Right atrium auricular region (tissue), 2 donors: ENCODE results near the gene GSK3A. TPM values are rescaled to one million over a fixed set of nuclear protein-coding genes. Genes with fewer than 3 reads are reported as not detected.

Source experiments
- DNase-seq: peaks from one replicate; pipeline ENCODE4 v3.0.0-alpha.2; 2019; ENCODE audit warnings: low spot score
- H3K27ac ChIP-seq, 2 donors: fragments of 200-600 bp; sonication (generic); 1 replicate in 1 of 2; 2 replicates in 1 of 2; pipeline ENCODE4 v1.5.1; 2016 to 2019
- H3K27me3 ChIP-seq, 2 donors: fragments of 200-600 bp; sonication (generic); one replicate each; pipeline versions ENCODE4 v1.5.1 to v1.6.0; 2017 to 2019
- H3K36me3 ChIP-seq: fragments of 200-600 bp; sonication (generic); one replicate; pipeline ENCODE4 v1.5.1; 2016
- H3K4me1 ChIP-seq, 2 donors: fragments of 200-600 bp; sonication (generic); one replicate each; pipeline versions ENCODE4 v1.5.1 to v1.6.0; 2017 to 2019
- H3K4me3 ChIP-seq, 2 donors: fragments of 200-600 bp; sonication (generic); 1 replicate in 1 of 2; 2 replicates in 1 of 2; pipeline ENCODE4 v1.5.1; 2017 to 2019; ENCODE audit warnings: mild to moderate bottlenecking in 1 of 2, moderate library complexity in 1 of 2
- H3K9me3 ChIP-seq, 2 donors: fragments of 200-600 bp; sonication (generic); one replicate each; pipeline ENCODE4 v1.5.1; 2019
- CTCF ChIP-seq, 2 donors: fragments of 200-600 bp; sonication (generic); IDR thresholded peaks; one replicate each; pipeline ENCODE4 v1.5.1; 2019; ENCODE audit warnings: antibody characterized with exemption in 2 of 2
- total RNA-seq, 2 donors: library from RNA; depleted of rRNA; stranded (reverse); fragments of >200 nt; gene quantifications; one replicate each; pipeline ENCODE4 v1.1.0, GENCODE V29; 2016

Gene GSK3A
- total RNA-seq, 2 donors from 2014 or later = 18.1 to 27.9 TPM

GRCh38 chr19:42235181-42235580 is 7.2 kb downstream of the GSK3A start:
- H3K4me3 ChIP-seq = no peak overlapping the region
- H3K9me3 ChIP-seq = no peaks in the 10 kb centered on the region
- no peaks in the 10 kb centered on the region for H3K27me3 ChIP-seq
- H3K36me3 ChIP-seq = peaks cover 57% of the 10 kb centered on the region
- H3K27ac ChIP-seq = no peak overlapping the region
- no peak for TF ChIP-seq CTCF (IDR thresholded peaks at IDR 0.05)
- H3K4me1 ChIP-seq = no peaks in the 10 kb centered on the region
- DNase-seq = no peak

GRCh38 chr19:42234364-42234763 is 8.0 kb downstream of the GSK3A start:
- peaks cover 61% of the 10 kb centered on the region for H3K36me3 ChIP-seq
- no peak overlapping the region for H3K4me3 ChIP-seq
- no peaks in the 10 kb centered on the region for H3K4me1 ChIP-seq
- no peaks in the 10 kb centered on the region for H3K27me3 ChIP-seq
- H3K27ac ChIP-seq = no peak overlapping the region
- TF ChIP-seq CTCF (IDR thresholded peaks at IDR 0.05) = no peak
- DNase-seq = no peak
- H3K9me3 ChIP-seq = no peaks in the 10 kb centered on the region

- Histone ChIP-seq H3K4me1 (no peaks in the 10 kb centered on the region), H3K27me3 (no peaks in the 10 kb centered on the region), H3K36me3 (peaks cover 61% of the 10 kb centered on the region), H3K27ac (no peak overlapping the region), H3K4me3 (no peak overlapping the region), H3K9me3 (no peaks in the 10 kb centered on the region)
- no peak for DNase-seq
- no peak for TF ChIP-seq CTCF (IDR thresholded peaks at IDR 0.05)
Measured at GRCh38 chr19:42233678-42234292, 8.6 kb downstream of the GSK3A start.

GRCh38 chr19:42233106-42233505 is 9.3 kb downstream of the GSK3A start:
- peaks cover 61% of the 10 kb centered on the region for H3K36me3 ChIP-seq
- H3K4me1 ChIP-seq = no peaks in the 10 kb centered on the region
- no peak for TF ChIP-seq CTCF (IDR thresholded peaks at IDR 0.05)
- no peak overlapping the region for H3K4me3 ChIP-seq
- H3K27me3 ChIP-seq = no peaks in the 10 kb centered on the region
- no peak overlapping the region for H3K27ac ChIP-seq
- no peaks in the 10 kb centered on the region for H3K9me3 ChIP-seq
- DNase-seq = no peak

GRCh38 chr19:42232435-42232834 is 10.0 kb downstream of the GSK3A start:
- no peaks in the 10 kb centered on the region for H3K9me3 ChIP-seq
- no peaks in the 10 kb centered on the region for H3K27me3 ChIP-seq
- H3K4me1 ChIP-seq = no peaks in the 10 kb centered on the region
- no peak for TF ChIP-seq CTCF (IDR thresholded peaks at IDR 0.05)
- peaks cover 61% of the 10 kb centered on the region for H3K36me3 ChIP-seq
- H3K4me3 ChIP-seq = no peak overlapping the region
- no peak for DNase-seq
- H3K27ac ChIP-seq = no peak overlapping the region

GRCh38 chr19:42230571-42230970 is 11.8 kb downstream of the GSK3A start:
- no peak overlapping the region for H3K27ac ChIP-seq
- TF ChIP-seq CTCF (IDR thresholded peaks at IDR 0.05) = no peak
- peaks cover 66% of the 10 kb centered on the region for H3K36me3 ChIP-seq
- no peak for DNase-seq
- no peak overlapping the region for H3K4me3 ChIP-seq
- no peaks in the 10 kb centered on the region for H3K27me3 ChIP-seq
- no peaks in the 10 kb centered on the region for H3K4me1 ChIP-seq
- H3K9me3 ChIP-seq = no peaks in the 10 kb centered on the region
